Measurements from ENCODE around the gene MAGEA11. TPM values are rescaled to one million over a fixed set of nuclear protein-coding genes. Genes with fewer than 3 reads are reported as not detected.
"Not testable (repeated sequence)": the region's sequence is repeated elsewhere in the genome, so short reads cannot be mapped to it uniquely, and the experiment has no call there.

The MAGEA11 gene
- total RNA-seq, 4 donors from 2014 or later = not detected

DNA sequence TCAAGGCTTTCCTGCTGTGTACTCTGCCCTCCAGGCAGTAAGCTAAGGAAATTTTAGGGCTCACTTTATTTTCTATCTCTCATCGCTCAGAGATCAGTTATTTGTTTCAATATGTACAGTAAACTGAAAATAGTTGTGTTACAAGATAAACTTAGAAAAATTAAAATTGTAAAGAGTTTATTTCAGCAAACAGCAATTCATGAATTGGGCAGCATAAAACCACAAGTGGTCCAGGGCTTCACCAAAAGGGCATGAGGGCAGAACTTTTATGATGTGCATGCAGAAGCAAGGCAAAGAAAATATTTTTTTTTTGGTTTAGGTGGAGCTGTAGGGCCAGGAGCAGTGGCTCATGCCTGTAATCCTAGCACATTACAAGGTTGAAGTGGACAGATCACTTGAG, 20.1 kb upstream of the MAGEA11 start:
- Histone ChIP-seq H3K36me3 (no peaks in the 10 kb centered on the region), H3K27ac (replicated peaks in 1 of 4) (no peak overlapping the region), H3K9me3 (no peaks in the 10 kb centered on the region), H3K4me1 (no peaks in the 10 kb centered on the region), H3K4me3 (no peak overlapping the region), H3K27me3 (no peaks in the 10 kb centered on the region)
- WGBS = 97% methylated on average over 1 of the region's 1 CpG
- no peak for TF ChIP-seq POLR2AphosphoS5 (IDR thresholded peaks at IDR 0.05)
- no peak for TF ChIP-seq POLR2A (IDR thresholded peaks at IDR 0.05; ENCODE audit: low read depth)
- TF ChIP-seq EP300 (IDR thresholded peaks at IDR 0.05) = no peak
- TF ChIP-seq, protein P1, sequence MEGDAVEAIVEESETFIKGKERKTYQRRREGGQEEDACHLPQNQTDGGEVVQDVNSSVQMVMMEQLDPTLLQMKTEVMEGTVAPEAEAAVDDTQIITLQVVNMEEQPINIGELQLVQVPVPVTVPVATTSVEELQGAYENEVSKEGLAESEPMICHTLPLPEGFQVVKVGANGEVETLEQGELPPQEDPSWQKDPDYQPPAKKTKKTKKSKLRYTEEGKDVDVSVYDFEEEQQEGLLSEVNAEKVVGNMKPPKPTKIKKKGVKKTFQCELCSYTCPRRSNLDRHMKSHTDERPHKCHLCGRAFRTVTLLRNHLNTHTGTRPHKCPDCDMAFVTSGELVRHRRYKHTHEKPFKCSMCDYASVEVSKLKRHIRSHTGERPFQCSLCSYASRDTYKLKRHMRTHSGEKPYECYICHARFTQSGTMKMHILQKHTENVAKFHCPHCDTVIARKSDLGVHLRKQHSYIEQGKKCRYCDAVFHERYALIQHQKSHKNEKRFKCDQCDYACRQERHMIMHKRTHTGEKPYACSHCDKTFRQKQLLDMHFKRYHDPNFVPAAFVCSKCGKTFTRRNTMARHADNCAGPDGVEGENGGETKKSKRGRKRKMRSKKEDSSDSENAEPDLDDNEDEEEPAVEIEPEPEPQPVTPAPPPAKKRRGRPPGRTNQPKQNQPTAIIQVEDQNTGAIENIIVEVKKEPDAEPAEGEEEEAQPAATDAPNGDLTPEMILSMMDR (IDR thresholded peaks at IDR 0.05) = no peak
- no peak for DNase-seq (ENCODE audit: extremely low spot score)
- intact Hi-C loops (cut with DNase I) = no loop called here

DNA sequence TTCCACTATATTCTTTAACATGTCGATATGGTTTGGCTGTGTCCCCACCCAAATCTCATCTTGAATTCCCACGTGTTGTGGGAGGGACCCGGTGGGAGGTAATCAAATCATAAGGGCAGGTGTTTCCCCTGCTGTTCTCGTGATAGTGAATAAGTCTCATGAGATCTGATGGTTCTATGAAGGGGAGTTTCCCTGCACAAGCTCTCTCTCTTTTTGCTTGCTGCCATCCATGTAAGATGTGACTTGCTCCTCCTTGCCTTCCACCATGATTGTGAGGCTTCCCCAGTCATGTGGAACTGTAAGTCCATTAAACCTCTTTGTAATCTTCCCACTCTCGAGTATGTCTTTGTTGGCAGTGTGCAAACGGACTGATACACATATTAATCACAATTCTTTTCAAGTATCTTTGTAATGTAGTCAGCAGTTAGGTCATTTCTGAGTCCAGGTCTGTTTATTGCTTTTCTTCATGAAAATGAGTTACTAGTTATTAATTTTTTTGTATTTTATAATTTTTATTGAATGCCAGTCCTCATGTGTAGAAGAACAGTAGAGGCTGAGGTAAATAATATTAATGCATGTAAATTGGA, 19.1 kb upstream of the MAGEA11 start:
- H3K36me3 ChIP-seq; H3K27ac ChIP-seq (replicated peaks in 1 of 4); H3K9me3 ChIP-seq; intact Hi-C loops (cut with DNase I); H3K27me3 ChIP-seq; H3K4me1 ChIP-seq; H3K4me3 ChIP-seq; DNase-seq (ENCODE audit: extremely low spot score): not testable (repeated sequence)
- WGBS = 62% methylated on average over 6 of the region's 6 CpGs

DNA sequence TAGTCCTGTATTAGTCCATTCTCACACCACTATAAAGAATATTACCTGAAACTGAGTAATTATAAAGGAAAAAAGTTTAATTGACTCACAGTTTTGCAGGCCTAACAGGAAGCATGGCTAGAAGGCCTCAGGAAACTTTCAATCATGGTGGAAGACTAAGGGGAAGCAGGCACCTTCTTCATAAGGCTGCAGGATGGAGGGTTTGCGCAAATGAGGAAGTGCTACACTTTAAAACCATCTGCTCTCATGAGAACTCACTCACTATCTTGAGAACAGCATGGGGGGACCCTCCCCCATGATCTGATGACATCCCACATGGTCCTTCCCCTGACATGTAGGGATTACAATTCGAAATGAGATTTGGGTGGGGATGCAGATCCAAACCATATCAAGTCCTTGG, 12.1 kb upstream of the MAGEA11 start:
- no peak overlapping the region for H3K4me3 ChIP-seq
- H3K4me1 ChIP-seq = no peaks in the 10 kb centered on the region
- no peaks in the 10 kb centered on the region for H3K36me3 ChIP-seq
- H3K27me3 ChIP-seq = no peaks in the 10 kb centered on the region
- TF ChIP-seq POLR2A (IDR thresholded peaks at IDR 0.05; ENCODE audit: low read depth) = no peak
- no peak for TF ChIP-seq EP300 (IDR thresholded peaks at IDR 0.05)
- TF ChIP-seq, protein P1 (IDR thresholded peaks at IDR 0.05) = no peak
- TF ChIP-seq POLR2AphosphoS5 (IDR thresholded peaks at IDR 0.05) = no peak
- H3K9me3 ChIP-seq = no peaks in the 10 kb centered on the region
- DNase-seq (ENCODE audit: extremely low spot score) = no peak
- WGBS = 64% methylated on average over 2 of the region's 2 CpGs
- H3K27ac ChIP-seq (replicated peaks in 1 of 4) = no peak overlapping the region
- intact Hi-C loops (cut with DNase I) = no loop called here

DNA sequence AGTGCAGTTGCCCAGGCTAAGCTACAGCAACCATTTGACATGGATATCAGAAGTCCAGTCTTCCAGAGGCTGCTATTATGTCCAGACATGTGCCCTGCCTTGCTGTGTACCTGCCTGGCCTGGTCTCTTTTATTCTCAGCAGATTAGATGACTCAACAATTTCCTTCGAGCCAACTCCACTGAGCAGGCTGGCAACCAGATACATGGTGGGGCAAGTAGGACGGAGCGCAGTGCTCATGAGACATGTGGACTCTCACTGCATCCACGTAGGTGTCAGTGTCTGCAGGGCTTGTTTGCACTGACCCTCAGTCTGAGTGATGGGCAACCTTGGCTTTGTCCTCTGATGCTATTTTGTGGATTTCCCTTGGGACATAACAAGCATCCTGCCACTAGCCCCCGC, 7.2 kb upstream of the MAGEA11 start:
- H3K4me3 ChIP-seq = no peak overlapping the region
- no peaks in the 10 kb centered on the region for H3K4me1 ChIP-seq
- DNase-seq (ENCODE audit: extremely low spot score) = no peak
- no peak overlapping the region for H3K27ac ChIP-seq (replicated peaks in 1 of 4)
- 63% methylated on average over 3 of the region's 5 CpGs for WGBS
- intact Hi-C loops (cut with DNase I) = no loop called here
- no peaks in the 10 kb centered on the region for H3K27me3 ChIP-seq
- no peaks in the 10 kb centered on the region for H3K36me3 ChIP-seq
- TF ChIP-seq EP300 (IDR thresholded peaks at IDR 0.05) (no peak), POLR2AphosphoS5 (IDR thresholded peaks at IDR 0.05) (no peak), POLR2A (IDR thresholded peaks at IDR 0.05; ENCODE audit: low read depth) (no peak)
- TF ChIP-seq, protein P1 (IDR thresholded peaks at IDR 0.05) = no peak
- H3K9me3 ChIP-seq = no peaks in the 10 kb centered on the region

DNA sequence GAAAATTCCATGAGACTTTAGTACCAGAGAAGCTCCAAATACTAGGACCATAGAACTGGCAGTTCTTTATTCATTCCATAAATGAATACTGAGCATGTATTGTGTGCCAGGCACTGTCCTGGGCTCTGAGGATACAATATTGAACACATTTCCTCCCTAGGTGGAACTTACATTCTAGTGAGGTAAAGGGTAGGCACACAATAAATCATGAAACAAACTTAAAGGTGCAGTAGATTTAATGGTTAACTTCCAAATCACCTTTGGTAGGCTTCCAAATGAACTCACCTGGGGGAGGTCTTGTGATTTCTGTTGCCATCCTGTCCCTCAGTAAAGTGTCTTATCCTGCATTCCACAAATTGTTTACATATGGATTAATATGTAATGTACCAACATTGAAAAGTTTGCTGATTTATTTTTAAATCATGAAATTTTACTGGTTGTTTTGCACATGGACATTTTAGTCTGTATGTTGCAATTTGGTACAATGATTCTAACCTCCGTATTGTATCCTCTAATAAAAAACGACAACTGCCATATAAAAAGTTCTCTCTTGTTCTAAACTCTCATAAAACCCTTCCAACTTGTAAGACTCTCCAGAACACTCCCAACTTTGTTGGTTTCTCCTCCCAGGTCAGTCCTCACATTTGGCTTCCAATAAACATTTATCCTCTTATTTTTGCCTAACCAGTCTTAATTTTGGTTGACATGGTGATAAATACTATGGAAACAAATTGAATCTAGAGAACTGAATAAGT, 4.5 kb upstream of the MAGEA11 start:
- 80% methylated on average over 2 of the region's 2 CpGs for WGBS
- intact Hi-C loops (cut with DNase I) = no loop called here
- peak; percentile 1 for DNase-seq (ENCODE audit: extremely low spot score)

More for the DNA sequence above, 4.5 kb upstream of the MAGEA11 start:
- no peak overlapping the region for H3K27ac ChIP-seq (replicated peaks in 1 of 4)
- no peaks in the 10 kb centered on the region for H3K27me3 ChIP-seq
- H3K9me3 ChIP-seq = no peaks in the 10 kb centered on the region
- TF ChIP-seq, protein P1 (IDR thresholded peaks at IDR 0.05) = no peak
- TF ChIP-seq EP300 (IDR thresholded peaks at IDR 0.05) = no peak
- TF ChIP-seq POLR2AphosphoS5 (IDR thresholded peaks at IDR 0.05) = no peak
- TF ChIP-seq POLR2A (IDR thresholded peaks at IDR 0.05; ENCODE audit: low read depth) = no peak
- no peaks in the 10 kb centered on the region for H3K36me3 ChIP-seq
- no peaks in the 10 kb centered on the region for H3K4me1 ChIP-seq
- no peak overlapping the region for H3K4me3 ChIP-seq
